ENCODE data around the gene STAG3.

- TF ChIP-seq ZC3H10 (CRISPR knock-in tag; IDR thresholded peaks at IDR 0.05) = no peak
- no peak for TF ChIP-seq ARNTL (CRISPR knock-in tag; IDR thresholded peaks at IDR 0.05; ENCODE audit: borderline replicate concordance, low read depth)
- no peak for TF ChIP-seq CREB5 (CRISPR knock-in tag; IDR thresholded peaks at IDR 0.05; ENCODE audit: low read depth)
- TF ChIP-seq OSR1 (CRISPR knock-in tag; IDR thresholded peaks at IDR 0.05) = no peak
- no peak for TF ChIP-seq ESRRG (CRISPR knock-in tag; IDR thresholded peaks at IDR 0.05)
- no peak for TF ChIP-seq ZFP3 (CRISPR knock-in tag; IDR thresholded peaks at IDR 0.05)
- no peak for TF ChIP-seq ISL1 (CRISPR knock-in tag; IDR thresholded peaks at IDR 0.05)
- no peak for TF ChIP-seq TSHZ2 (CRISPR knock-in tag; IDR thresholded peaks at IDR 0.05)
These were observed 6.5 kb upstream of the STAG3 start for GRCh38 chr7:100171087-100171681.
